LNCAP (cell line): Measurements from ENCODE around the gene LHX2.

Experiments
- TF ChIP-seq, protein P1 (sequence below): fragments of 450-650 bp; IDR thresholded peaks from 2 replicates; pipeline ENCODE4 v1.5.1; 2017; ENCODE audit warnings: mild to moderate bottlenecking

LHX2 gene

GRCh38 chr9:123996731-123997421 lies 14.7 kb upstream of the LHX2 start:
- TF ChIP-seq, protein P1, sequence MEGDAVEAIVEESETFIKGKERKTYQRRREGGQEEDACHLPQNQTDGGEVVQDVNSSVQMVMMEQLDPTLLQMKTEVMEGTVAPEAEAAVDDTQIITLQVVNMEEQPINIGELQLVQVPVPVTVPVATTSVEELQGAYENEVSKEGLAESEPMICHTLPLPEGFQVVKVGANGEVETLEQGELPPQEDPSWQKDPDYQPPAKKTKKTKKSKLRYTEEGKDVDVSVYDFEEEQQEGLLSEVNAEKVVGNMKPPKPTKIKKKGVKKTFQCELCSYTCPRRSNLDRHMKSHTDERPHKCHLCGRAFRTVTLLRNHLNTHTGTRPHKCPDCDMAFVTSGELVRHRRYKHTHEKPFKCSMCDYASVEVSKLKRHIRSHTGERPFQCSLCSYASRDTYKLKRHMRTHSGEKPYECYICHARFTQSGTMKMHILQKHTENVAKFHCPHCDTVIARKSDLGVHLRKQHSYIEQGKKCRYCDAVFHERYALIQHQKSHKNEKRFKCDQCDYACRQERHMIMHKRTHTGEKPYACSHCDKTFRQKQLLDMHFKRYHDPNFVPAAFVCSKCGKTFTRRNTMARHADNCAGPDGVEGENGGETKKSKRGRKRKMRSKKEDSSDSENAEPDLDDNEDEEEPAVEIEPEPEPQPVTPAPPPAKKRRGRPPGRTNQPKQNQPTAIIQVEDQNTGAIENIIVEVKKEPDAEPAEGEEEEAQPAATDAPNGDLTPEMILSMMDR, result no peak

DNA sequence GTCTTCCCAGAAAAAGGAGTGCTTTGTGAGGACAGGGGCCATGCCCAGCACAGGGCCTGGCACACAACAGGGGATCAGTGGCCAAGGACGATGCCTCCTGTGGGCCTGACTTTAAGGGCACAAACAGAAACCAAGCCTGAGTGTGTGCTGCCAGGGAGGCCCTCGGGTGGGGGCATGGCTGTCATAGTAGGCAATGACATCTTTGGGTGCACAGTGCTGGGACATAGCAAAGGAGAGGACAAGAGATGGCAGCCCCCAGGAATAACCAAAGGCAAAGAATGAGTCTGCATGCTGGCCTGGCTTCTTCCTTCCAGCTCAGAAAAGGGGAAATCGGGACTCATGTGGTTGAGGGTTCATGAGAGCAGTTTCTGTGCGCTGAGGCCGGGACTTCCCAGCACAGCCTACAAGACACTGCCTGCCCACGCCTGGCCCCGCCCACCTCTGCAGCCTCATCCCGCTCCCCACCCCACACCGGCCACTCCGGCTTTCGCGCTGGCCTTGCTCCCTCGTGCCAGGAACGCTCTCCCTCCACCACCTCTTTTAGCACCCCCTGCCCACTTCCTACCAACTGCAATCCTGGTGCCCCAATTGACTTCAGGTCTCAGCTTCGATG lies 13.8 kb upstream of the LHX2 start:
- TF ChIP-seq, protein P1, result no peak

DNA sequence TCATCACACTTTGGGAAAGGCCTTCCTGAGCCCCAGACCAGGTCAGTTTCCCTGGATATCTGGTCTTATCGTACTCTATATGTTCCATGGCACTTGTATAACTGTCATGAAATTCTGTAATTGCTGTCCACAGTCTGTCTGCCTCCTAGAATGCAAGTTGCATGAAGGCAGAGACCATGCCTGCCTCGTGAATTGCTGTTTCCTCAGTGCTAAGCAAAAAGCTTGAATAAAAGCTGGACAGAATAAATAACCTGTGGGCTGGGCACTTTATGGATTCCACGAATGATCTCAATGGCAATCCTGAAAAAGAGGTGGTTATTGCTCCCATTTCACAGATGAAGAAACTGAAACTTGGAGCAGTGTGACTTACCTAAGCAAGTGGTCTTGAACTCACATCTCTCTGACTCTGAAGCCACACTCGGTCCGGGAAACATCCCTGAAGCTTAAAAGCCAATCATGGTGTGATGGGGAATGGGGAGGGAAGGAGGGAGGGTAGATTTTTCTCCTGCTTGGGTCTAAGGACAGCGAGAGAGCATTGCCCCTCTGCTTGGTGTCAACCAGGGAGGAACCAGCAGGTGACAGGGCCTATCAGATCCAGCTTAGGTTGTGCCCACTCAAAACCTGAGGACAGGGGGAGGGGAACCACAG lies 13.2 kb upstream of the LHX2 start:
- TF ChIP-seq, protein P1, result no peak

GRCh38 chr9:123998970-123999621 lies 12.5 kb upstream of the LHX2 start:
- TF ChIP-seq, protein P1, result no peak

DNA sequence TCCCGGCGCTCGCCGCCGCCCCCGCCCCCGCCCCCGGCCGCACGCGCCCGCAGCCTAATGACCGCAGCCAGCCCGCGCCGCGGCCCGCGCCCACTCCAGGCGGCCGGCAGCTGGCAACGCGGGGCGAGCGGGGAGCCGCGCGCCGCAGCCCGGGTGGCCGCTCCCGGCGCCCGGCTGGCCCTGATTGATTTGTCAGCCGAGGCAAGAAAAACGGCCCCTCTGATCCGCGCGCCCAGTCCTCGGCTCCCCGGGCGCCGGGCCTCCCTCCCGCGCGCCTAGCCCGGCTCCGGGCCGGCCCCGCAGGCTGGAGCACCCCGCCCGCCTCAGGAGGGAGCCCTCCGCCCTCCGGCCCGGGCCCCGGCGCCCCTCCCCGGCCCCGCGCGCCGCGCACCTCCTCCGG lies 11.9 kb upstream of the LHX2 start:
- TF ChIP-seq, protein P1, result no peak

DNA sequence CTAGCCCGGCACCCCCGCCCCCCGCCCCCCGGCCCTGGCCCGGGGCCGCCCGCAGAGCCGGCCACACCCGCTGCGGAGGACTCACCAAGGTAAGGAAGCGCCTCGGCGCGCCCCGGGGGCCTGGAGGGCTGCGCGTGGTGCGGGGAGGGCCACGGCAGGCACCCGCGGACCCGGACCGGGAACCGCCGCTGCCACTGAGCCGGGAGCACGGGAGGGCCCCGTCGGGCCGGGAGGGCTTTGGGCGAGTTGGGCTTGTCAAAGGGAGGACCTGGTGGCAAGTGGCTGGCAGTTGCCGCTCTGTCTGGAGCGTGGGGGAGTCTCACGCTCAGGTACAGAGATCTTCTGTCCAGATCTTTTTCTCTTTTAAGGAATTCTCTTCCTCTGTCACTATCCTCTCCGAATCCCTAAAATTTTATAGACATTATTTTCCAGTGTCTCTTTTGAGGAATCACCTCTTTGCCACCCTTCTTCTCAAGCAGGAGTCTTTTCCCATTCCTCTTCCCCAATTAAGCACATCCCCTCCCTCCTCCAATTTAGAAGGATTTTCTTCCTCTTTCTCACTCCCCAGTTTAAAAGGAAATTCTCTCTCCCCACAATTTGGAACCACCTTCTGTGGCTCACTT lies 11.3 kb upstream of the LHX2 start:
- TF ChIP-seq, protein P1, result no peak

GRCh38 chr9:124000784-124001457 lies 10.6 kb upstream of the LHX2 start:
- TF ChIP-seq, protein P1, result no peak
